GM19467 (cell line): ENCODE measurements around the gene DNAH11.
"Not testable (repeated sequence)": the region's sequence is repeated elsewhere in the genome, so short reads cannot be mapped to it uniquely, and the experiment has no call there.

Source experiments
- ATAC-seq: cut with Tn5 transposase; IDR thresholded peaks from one replicate; pipeline ENCODE4 v1.9.1; 2021; ENCODE audit warnings: mild to moderate bottlenecking, moderate library complexity; ENCODE audit not compliant: unreplicated experiment

Gene DNAH11

DNA sequence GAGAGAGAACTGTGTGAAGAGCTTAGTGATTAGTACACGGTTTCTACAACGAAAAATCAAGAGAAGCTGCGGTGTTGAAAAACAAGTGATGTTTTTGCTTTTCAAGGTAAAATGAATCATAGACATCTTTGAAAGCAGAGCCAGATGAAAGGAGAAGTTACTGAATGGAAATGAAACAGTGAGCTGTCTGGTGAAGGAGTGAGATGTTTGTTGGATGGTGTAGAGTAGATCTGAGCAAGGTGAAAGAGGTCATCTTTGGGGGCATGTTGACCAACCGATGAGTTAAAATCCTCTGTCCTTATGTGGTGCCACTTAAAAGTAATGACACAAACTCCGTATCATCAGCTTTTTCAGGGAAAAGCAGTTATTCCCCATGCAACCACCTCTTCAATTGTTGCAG is 225.4 kb downstream of the DNAH11 start:
- ATAC-seq = no peak

DNA sequence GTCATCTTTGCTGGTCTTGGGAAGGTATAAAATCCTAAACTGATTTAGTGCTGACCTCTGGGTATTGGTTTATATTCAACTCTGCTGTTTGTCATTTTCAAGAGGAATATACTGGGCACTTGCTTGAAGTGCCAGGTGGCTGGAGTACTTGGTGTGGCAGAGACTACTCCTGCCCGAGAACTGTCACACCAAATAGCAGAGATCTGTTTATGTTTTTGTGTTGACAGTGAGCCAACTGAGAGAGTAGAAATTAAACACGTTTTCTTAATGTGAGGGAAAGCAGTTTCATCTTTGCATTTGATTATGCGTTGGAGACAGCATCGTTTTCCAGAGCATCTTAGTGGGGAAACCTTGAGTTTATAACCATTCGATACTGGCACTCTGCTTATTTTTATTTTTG is 228.4 kb downstream of the DNAH11 start:
- no peak for ATAC-seq

DNA sequence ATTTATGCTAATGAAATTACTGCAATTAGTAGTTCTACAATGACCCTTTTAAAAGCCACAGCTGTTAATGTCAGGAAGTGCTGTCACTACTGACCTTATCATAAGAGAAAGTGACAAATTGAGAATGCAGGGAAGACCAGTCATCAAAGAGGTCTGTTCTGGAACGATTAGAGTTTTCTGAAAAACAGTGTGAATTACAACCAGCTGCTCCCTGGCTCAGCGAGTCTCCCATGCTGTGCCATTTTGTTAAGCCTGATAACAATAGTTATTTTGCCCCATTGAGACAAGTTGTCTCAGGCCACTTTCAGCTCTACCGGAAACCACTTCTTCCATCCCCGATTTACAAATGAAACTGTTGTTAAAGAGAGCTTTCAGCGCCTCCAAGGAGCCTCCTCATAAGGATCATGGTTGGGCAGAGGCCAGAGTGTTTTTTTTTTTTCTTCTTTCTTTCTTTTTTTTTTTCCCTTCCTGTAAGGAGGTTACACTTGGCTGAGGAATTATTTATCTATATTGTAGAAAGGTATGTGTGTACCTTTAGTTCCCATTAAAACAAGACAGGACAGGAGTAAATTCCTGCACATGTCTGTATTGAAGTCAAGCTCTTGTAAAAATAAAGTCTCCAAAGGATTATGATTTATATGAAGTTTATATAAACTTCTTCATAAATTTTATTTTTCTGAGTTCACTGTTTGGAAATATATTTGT is 229.2 kb downstream of the DNAH11 start:
- no peak for ATAC-seq

DNA sequence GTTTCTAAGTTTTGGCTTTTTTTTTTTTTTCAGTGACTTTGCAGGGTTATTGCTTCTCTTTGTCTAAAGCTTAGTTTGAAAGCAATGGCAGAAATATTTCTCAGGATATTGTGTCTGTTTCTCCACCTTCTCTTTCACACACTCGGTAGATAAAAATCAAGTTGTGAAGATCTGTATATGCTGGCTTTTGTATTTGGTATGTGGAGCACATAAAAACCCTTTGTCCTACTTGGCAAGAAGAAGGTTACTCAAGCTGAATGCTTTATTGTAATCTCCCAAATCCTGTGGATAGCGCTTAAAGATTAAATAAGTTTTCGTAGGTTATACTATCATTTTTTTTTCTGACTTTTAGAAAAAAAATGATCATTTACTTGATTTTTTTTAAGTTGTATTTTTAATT is 230.5 kb downstream of the DNAH11 start:
- no peak for ATAC-seq

DNA sequence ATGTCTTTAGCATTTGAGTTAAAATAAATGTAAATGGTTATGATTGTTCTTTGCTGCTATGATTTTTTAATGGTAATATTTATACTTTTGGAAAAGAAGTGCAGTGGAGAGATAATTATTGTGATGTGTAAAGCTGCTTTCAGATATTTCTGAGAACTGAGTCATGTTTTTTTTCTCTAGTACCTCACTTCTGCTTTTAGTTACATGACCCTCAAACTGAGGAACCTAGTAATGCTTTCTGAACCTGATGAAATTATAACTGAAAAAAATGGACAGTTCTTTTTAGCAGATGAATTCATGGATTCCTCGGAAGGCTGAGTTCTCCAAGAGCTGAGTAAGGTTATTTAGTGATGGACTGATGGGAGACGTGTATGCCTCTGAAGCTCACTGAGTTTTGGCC is 235.1 kb downstream of the DNAH11 start:
- ATAC-seq = no peak

DNA sequence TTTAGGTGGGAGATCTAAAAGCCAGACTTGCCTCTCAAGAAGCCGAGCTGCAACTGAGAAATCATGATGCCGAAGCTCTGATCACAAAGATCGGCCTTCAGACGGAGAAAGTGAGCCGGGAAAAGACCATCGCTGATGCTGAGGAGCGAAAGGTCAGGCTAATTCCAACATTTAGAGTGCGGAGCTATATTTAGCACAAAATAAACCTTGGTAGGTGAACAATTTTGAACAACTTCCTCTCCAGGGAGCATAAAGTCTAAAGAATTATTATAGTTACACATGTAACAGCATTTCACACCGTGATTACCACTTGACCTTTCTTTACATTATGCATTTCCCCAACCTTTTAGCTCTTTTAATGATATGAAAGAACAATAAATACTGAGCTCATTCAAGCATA is 236.1 kb downstream of the DNAH11 start:
- no peak for ATAC-seq

DNA sequence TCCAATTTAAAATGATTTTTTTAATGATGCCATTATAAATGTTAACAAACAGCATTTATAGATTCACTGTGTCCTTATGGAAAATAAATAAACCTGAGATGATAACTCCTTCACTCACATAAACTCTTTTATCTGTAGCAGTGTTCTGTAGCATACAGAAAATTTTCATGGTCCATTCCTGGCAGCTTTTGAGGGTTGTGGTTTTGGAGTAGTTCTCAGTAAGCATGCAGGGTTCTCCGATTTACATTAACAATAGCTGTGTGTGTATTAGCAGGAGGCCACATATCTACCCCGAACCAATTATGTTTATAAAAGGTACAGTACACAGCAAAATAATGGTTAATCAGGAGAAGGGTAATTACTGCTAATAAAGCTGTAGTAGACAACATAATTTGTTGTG is 240.2 kb downstream of the DNAH11 start:
- no peak for ATAC-seq

DNA sequence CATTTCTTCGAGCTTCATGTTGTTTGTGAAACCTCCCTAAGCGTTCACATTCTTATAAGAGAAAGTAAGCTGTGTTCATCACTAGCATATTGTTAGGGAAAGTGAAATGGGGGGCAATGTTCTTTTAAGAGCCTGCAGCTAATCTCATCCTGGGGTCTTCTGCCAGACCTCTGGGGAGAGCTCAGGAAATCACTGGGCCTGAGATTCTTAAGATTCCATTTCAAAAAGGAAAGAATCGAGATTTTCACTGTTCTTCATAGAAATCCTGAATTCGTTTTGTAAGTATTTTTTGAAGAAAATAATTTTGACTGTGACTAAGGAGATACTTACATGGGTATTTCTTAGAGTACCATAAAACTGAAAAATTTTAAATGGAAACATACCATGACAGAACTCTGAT is 242.2 kb downstream of the DNAH11 start:
- no peak for ATAC-seq

DNA sequence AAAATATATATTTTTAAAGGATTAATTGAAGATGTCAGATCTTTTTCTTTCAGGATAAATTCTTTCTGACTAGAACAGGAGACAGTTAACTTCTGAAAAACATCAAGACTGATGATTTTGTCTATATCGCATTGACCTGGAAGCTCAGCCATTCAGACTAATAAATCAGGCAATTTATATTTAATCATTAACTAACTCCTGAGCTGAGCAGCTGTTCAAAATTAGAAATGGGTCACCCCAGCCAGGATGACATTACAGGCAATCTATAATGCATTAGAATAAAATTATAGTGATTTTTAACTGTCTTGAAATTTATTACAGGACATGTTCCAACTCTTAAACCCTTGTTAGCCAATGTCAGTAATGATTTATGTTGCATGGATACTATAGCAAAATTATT is 263.0 kb downstream of the DNAH11 start:
- no peak for ATAC-seq

DNA sequence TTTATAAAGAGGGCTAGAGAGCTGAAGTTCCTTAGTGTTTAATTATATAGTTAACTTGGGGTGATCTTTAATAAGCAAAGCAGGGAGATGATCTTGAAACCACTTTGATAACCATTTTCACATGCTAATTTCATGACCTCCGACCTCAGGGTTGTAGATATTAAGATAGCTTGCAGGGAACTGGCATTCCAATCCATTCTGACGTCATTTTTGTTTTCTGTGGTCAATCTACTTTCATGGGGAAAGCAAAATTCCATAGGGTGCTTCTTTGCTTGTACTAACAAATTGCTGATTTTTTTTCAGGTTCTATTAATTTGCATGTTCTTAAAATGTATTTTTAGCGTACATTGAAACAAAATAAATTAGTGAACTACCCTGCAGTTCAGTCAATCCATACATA is 263.5 kb downstream of the DNAH11 start:
- no peak for ATAC-seq

DNA sequence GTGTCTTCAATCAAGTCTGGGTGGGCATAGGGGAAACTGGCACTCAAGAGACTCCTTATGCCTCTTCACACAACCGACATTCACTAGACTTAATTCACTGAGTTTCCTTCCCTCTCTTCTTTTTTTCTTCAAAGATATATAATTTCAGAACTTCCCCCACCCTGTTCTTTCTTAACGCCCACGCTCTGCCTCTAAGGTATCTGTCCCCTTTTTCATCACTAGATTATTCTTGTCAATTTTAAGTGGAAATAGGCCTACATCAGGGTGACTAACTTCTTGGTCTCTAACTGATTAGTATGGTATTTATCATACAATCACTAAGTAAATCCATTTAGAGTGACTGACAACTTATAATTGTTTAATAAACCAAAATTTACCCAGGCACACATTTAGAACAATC is 276.2 kb downstream of the DNAH11 start:
- ATAC-seq = no peak

DNA sequence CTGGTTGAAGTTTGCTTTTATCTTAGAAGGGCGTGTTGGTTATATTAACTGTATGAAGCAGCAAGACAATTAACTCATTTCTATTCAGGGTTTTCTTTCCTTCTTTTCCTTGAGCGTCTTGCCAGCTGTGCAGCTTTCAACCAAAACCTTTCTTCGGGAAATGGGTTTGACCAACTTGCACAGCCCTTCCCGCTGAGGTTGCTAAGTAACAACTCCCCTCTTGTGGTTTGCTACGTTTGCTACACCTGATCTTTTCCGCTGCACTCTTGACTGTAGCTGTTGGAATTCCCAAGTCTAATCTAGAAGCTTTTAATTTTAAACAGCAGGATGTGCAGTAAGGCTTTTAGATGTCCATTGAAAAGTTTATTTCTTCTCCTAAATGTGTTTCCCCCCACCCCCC is 286.0 kb downstream of the DNAH11 start:
- no peak for ATAC-seq

DNA sequence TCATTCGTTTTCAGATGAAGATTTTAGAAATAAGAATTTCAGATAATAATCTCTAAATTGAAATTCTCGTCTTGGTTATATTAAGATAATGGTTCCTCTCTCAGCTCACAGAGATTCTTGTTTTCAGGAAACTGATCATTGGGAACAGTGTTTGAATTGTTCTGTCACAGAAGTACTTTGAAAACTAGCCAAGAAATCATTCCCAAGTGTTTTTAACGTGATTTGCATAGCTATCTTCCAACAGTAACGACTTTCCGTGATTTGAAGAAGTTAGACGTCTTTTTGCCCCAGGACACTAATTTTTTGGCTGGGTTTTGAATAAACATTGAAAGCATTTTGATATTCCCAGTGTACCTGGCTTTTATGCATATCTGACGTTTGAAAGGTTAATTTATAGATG is 286.9 kb downstream of the DNAH11 start:
- no peak for ATAC-seq

DNA sequence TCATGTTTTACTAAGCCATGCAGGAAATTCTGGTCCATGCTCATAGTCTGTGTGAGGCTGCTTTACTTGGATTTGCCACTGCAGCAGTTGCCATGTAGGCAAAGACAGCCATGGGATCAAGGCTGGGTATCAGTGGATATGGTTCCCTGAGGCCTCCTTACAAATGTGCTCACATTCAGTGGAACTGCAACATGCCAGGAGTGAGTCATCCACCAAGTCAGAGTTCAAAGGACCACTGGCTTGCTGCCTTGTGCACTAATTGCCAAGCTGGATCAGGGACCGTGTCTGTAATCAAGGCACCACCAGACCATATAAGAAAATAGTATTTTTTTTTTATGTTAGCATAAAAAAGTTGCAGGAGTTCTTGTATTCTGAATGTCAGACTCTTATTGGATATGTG is 301.9 kb downstream of the DNAH11 start:
- ATAC-seq = no peak

DNA sequence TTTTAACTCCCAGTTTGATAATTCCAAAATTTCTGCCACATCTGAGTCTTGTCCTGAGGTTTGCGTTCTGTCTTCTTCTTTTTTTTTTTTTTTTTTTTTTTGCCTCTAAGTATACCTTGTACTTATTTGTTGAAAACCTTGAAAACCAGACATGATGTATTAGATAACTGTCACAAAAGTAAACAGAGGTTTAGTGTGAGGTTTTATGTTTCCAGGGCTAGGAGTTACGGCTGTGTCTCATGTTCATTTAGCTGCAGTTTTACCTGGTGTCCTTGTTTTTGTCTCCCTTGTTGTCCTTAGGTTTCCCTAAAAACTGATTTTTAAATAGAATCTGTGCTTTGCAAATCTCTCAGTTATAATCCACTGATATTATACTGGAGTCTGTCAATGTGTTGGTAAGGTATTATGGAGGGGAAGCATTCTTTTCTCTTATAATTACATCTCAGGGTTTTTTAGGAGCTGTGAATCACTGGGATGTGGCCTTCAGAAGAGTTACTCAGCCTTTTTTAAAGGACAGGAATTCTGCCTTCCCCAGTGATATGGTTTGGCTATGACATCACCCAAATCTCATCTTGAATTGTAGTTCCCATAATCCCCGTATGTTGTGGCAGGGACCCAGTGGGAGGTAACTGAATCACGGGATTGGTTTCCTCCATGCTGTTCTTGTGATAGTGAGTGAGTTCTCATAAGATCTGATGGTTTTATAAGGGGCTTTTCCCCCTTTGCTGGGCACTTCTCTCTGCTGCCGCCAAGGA is 307.9 kb downstream of the DNAH11 start:
- ATAC-seq = no peak

DNA sequence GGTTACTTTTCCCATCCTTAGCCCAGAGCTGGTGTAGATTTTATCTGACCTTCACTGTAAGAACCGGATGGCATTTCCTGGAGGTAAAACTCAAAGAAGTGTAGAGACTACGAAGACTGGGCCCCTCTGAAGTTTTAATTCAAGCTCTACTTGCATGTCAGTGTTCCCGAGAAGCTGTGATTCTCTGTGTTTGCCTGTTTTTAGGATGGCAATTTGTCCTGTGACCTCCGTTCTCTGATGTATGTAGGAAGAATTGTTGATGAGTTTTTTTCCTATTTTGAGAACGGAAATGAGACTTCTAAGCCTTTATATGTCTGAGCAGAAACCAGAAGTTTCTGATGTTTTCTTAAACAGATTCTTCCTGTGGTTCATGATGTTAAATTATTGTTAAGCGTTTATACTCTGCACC is 308.7 kb downstream of the DNAH11 start:
- no peak for ATAC-seq

DNA sequence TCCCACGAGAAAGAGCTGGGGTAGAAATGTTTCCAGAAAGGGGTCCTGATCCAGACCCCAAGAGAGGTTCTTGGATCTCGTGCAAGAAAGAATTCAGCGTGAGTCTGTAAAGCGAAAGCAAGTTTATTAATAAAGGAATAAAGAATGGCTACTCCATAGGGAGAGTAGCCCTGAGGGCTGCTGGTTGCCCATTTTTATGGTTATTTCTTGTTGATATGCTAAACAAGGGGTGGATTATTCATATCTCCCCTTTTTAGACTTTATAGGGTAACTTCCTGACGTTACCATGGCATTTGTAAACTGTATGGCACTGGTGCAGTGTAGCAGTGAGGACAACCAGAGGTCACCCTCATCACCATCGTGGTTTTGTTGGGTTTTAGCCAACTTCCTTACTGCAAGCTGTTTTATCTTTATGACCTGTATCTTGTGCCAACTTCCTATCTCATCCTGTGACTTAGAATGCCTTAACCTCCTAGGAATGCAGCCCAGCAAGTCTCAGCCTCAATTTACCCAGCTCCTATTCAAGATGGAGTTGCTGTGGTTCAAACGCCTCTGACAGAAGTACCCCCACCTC is 322.9 kb downstream of the DNAH11 start:
- not testable (repeated sequence) for ATAC-seq

DNA sequence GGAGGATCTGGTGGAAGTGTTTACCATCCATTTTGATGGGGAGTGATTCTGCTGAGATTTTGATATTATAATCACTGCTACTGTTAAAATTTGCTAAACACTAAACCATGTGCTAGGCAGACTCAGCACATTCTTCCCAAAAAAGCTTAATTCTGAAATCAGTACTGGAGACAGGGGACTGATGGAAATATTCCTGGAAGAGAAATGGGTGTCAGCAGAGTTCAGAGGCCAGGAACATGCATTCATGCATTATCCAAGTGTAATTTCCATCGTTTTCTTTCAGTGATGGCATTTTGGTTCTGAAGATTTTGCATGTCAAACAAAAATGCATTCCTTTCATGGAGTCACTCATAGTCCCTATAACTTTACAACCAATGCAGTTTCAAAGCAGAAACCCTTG is 323.9 kb downstream of the DNAH11 start:
- ATAC-seq = no peak

DNA sequence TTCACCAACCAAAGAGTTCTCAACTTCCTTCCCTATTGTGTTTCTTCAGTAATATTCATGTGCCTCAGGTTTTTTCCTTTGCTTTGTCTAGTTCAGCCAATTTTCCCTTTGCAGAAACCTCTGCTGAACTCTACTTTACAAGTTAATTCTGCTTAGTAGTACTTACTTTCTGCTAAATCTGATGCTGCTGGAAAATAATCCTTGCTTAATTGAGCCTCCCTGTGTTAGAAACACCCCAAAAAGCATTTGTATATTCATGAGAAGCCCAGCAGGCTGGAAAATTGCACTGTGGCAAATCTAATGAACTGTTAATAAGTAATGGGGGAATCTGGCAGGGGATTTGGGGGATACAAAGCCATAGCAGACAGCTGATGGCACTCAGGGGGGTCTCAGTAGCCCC is 324.4 kb downstream of the DNAH11 start:
- ATAC-seq = no peak

DNA sequence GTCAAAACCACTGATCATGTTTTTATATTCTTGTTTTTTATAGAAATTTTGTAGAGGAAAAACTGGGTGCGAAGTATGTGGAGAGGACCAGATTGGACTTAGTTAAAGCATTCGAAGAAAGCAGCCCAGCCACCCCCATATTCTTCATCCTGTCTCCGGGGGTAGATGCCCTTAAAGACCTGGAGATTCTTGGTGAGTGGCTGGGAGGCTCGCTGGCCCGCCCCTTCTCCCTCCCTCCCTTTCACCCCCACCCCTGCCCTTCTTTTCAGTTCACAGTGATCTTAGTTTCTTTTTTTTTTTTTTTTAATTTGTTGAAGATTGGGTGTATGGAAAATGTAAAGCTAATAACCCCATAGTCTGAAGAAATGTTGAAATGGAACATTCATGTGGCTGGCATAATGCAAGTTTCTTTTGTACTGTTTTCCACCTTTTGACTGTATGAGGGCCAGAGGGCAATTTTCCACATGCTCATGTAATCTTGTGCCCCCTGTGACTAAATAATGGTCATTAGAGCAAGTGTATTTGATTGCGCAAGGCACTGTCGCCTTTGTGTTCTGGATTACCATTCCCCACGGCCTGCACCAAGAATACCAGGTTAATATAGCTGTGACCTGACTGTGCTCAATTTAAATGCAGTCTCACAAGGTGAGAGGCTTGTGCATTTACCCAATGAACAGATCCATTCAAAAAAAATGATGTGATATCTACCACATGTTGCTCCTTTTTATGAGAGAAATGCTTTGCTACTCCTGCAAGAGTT is 325.2 kb downstream of the DNAH11 start:
- no peak for ATAC-seq

DNA sequence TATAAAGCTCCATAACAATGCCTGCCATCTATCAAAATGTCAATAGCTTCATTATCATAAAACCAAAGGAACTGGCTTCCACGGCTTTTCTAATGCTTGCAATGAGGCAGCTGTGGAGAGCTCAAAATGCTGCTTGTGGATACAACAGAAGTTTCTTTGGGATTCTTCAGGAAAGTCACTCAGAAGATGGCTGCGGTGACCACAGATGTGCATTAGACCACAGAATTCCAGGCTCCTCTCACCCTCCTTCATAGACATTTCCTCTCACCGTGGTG is 325.7 kb downstream of the DNAH11 start:
- ATAC-seq = no peak
